Right kidney (tissue), 1 donor: Measurements from ENCODE around the gene NTN1.

ENCODE experiments used
- DNase-seq: peaks from one replicate; pipeline ENCODE4 v3.0.0-alpha.2; 2016

Gene NTN1

GRCh38 chr17:9233761-9234160 lies 212.5 kb downstream of the NTN1 start:
- no peak for DNase-seq

DNA sequence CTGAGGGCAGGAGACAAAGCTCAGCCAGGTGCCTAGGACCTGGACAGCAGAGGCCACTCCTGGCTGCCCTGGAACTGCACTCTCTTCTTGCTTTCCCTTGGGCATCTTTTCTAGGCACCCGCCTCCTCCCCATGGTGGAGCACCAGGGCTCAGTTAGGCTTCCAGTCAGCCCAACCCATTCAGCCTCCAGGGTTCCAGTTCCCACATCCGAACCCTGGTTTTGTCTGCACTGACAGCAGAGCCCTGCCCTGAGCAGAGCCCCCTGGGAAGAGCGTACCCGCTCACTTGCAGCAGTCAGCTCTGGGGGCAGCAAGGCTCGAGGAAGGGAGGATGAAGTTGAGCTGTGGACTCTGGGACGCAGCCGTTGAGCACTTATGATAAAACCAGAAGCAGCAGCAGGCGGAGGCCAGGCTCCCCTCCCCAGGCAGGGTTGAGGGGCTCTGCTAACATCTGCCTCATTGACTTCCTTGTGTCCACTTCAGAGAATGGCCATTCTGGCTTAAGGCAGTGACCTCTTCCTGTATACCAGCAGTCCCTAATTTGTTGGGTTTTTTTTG lies 213.2 kb downstream of the NTN1 start:
- DNase-seq: no peak

- no peak for DNase-seq
These were observed 214.0 kb downstream of the NTN1 start for GRCh38 chr17:9235346-9235745.

- no peak for DNase-seq
These were observed 215.2 kb downstream of the NTN1 start for GRCh38 chr17:9236286-9237052.

DNA sequence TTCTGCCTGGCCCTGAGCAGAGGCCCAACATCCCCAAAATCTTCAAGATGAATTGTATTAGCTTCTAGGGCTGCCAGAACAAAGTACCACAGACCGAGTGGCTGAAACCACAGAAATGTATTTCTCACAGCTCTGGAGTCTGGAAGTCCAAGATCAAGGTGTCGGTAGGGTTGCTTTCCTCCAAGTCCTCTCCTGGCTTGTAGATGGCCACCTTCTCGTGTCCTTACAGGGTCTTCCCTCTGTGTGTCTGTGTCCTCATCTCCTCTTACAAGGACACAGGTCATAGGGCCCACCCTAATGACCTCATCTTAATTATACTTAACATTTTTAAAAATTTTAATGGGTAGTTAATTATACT lies 215.7 kb downstream of the NTN1 start:
- DNase-seq: no peak

DNA sequence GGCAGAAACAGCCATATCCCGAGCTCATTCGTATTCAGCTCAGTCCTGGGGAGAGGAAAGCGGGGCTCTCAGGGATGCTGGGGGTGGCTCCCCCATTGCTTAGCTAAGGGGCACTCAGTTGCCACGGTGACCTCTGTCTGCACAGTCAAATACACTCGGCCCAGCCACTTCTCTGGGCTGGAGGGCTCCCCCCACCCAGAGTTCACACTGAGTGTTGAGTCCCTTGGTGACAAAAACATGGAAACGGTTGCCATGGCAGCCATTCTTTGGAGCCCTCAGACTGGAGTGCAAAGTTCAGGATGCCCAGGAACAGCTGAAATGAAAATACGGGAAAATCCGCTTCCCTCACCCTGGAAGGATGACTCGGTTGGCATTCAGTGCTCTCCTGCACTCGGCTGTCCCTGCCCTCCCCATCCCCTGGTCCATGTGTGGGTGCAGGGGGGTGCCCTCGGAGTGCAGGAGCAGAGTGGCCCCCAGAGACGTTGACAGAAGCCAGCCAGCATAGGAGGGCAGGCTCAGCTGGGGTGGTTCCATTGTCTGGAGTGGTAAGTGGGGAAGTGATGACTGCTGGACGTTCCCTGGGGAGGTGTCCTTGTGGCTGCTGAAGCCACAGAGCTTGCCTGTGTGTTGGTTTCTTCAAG lies 216.5 kb downstream of the NTN1 start:
- no peak for DNase-seq

- no peak for DNase-seq
These were observed 217.3 kb downstream of the NTN1 start for GRCh38 chr17:9238340-9239245.

- peak; percentile 71 for DNase-seq
These were observed 218.0 kb downstream of the NTN1 start for GRCh38 chr17:9239246-9239792.

GRCh38 chr17:9239793-9240658 lies 218.7 kb downstream of the NTN1 start:
- DNase-seq: no peak

DNA sequence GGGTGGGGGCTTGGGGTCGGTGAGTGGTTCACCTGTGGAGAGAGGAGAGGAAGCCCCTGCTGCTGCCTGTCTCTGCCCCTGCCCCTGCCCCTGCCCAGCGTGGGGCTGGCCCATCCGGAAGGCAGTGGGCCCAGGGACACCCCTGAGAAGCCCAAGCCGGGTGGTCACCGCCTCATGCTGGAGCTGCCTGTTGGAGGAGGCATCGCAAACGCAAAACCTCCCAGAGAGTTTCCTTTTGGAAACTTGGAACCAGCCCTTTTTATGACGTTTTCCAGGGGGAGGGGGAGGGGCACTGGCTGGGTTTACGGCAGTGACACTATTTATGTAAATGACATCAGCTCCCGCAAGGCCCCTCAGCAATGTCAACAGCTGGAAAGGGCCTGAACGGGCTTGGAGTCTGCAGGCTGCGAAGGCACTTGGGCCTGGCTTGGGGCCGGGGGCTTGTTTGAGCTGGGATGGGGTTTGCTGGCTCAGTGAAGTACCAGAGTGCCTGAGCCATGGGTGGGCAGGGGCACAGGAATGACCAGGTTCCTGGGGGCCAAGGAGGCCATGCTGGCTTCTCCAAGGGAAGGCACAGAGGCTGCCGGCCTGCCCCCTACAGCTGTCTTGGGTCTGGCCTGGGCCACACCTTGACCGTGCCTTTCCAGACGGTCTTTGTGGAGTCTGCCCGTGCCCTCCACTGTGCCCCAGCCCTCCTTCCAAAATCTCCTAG lies 219.5 kb downstream of the NTN1 start:
- DNase-seq: peak; percentile 75

- DNase-seq: no peak
These were observed 220.0 kb downstream of the NTN1 start for GRCh38 chr17:9241371-9241712.

DNA sequence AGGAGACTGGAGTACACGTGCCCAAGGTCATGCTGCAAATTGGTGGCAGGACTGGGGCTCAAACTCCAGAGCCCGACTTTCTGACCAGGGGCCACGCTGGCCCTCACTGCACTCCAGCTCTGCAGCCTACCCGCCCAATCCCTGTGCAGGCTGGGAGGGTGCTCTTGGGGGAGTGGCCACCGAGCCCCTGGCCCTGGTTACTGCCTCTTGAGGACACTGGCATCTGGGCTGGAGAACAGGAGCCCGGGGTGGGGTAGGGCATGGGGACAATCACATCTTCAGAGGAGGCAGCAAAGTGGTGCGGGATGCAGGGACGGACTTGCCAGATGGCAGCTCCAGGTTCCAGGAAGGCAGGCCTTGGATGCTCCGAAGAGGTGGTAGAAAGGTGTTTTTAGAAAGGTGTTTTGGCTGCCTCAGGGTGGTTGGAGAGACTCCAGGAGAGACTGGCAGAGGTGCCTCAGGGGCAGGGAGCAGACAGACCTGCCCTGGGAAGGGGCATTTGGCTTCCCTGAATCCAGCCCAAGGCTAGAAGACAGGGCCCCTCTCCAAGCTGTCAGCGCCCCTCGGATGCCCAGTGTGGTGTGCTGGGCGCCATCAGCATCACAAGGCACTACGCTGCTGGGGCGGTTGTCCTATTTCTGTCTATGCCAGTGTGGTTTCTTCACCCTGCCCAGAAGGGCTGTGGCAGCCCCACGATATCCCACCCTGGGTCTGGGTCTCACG lies 220.6 kb downstream of the NTN1 start:
- no peak for DNase-seq

DNA sequence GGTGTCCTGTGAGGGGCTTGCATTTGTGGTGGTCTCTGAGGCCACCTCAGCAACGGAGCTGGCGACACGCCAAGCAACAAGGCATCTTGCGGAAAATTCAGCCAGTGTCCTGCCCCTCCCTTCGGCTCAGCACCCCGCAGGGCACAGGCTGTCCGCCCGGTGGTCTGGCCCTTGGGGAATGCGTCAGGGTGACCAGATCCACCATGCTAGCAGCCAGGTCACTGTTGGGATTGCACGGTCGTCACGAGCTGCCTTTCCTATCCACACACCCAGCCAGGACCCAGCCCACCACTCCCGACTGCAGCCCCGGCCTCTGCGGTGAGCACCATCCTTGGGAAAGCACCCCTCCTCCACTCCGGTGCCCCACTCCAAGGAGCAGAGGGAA lies 221.2 kb downstream of the NTN1 start:
- DNase-seq: peak; percentile 29

- no peak for DNase-seq
These were observed 221.7 kb downstream of the NTN1 start for GRCh38 chr17:9242983-9243382.

- no peak for DNase-seq
These were observed 223.0 kb downstream of the NTN1 start for GRCh38 chr17:9244066-9245052.

- no peak for DNase-seq
These were observed 226.2 kb downstream of the NTN1 start for GRCh38 chr17:9247401-9247938.

- DNase-seq: no peak
These were observed 228.1 kb downstream of the NTN1 start for GRCh38 chr17:9249245-9249953.

DNA sequence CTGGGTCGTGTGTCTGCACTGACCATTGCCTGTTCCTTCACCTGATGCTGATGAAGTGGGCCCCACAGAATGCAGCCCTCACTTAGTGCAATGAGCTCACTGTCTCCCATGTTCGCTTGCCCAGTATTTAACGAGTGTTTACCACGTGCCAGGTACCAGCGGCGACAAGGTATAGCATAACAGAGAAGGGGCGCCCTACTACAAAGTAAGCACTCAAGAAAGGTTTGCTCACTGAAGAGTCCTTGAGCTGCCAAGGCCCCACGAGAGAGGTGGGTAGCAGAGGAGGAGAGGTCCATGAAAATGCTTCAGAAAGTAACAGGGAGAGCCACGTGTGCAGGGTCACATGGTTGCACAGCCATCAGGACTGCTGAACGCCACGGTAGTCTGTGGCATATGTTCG lies 230.0 kb downstream of the NTN1 start:
- DNase-seq: no peak
